Dermis microvascular lymphatic vessel endothelial cell (primary cell): ENCODE measurements around the gene APEX1. TPM values are rescaled to one million over a fixed set of nuclear protein-coding genes. Genes with fewer than 3 reads are reported as not detected.

Source experiments
- total RNA-seq: library from RNA; depleted of rRNA; stranded (reverse); fragments of >200 nt; gene quantifications from 2 replicates; pipeline ENCODE4 v1.2.1, GENCODE V29; 2014

Gene APEX1
- total RNA-seq, 1 donor from 2014 or later: 65.7 TPM

Other genes starting within 250 kb of the APEX1 start
- not detected in 2 replicates for gene OR11H6, start 231.5 kb upstream of the APEX1 start, total RNA-seq
- gene OR11H7, start 226.2 kb upstream of the APEX1 start, total RNA-seq: not detected in 2 replicates
- gene OR11H4, start 215.9 kb upstream of the APEX1 start, total RNA-seq: not detected in 2 replicates
- gene TTC5, start 149.3 kb upstream of the APEX1 start, total RNA-seq: 14.4 and 15.8 TPM in 2 replicates
- gene CCNB1IP1, start 121.9 kb upstream of the APEX1 start, total RNA-seq: 38.6 and 39.7 TPM in 2 replicates
- gene PARP2, start 111.6 kb upstream of the APEX1 start, total RNA-seq: 5.3 and 6.3 TPM in 2 replicates
- gene TEP1, start 41.7 kb upstream of the APEX1 start, total RNA-seq: 19.8 and 36.0 TPM in 2 replicates
- gene KLHL33, start 19.1 kb upstream of the APEX1 start, total RNA-seq: under 0.01 and 0.13 TPM in 2 replicates
- gene OSGEP, start 414 bp upstream of the APEX1 start, total RNA-seq: 54.9 and 70.4 TPM in 2 replicates
- gene PIP4P1, start 6.2 kb downstream of the APEX1 start, total RNA-seq: 22.1 and 28.6 TPM in 2 replicates
- 222 and 264 TPM in 2 replicates for gene PNP, start 14.2 kb downstream of the APEX1 start, total RNA-seq
- not detected in 2 replicates for gene RNASE10, start 50.3 kb downstream of the APEX1 start, total RNA-seq
- not detected in 2 replicates for gene RNASE9, start 105.8 kb downstream of the APEX1 start, total RNA-seq
- not detected in 2 replicates for gene RNASE11, start 132.8 kb downstream of the APEX1 start, total RNA-seq
- not detected in 2 replicates for gene RNASE12, start 136.2 kb downstream of the APEX1 start, total RNA-seq
- not detected in 2 replicates for gene OR6S1, start 186.5 kb downstream of the APEX1 start, total RNA-seq
- 16.2 and 26.9 TPM in 2 replicates for gene RNASE4, start 229.3 kb downstream of the APEX1 start, total RNA-seq
- 5.6 and 6.2 TPM in 2 replicates for gene ANG, start 233.5 kb downstream of the APEX1 start, total RNA-seq